PC-3 (cell line): ENCODE data around the gene GIT2. TPM values are rescaled to one million over a fixed set of nuclear protein-coding genes. Genes with fewer than 3 reads are reported as not detected.

Experiments used
- ATAC-seq: fragments of 200-7000 bp; cut with Tn5 transposase; 2 replicates; pipeline ENCODE4 v1.9.1; 2020; ENCODE audit warnings: mild to moderate bottlenecking, moderate library complexity
- BruUV-seq: library from RNA; stranded (reverse); fragments of 400-500 nt; replicated peaks from 2 replicates; lab custom pipeline; 2021; lab: Mats Ljungman, UMichigan
- CTCF ChIA-PET: fragments of 300-600 bp; sonication (Branson Sonifier 250); formaldehyde crosslinking; loops from one replicate; lab custom pipeline; 2022; ENCODE audit warnings: antibody characterized with exemption; lab: Charles Lee
- POLR2A ChIA-PET: fragments of 300-600 bp; sonication (Branson Sonifier 250); formaldehyde crosslinking; loops from one replicate; lab custom pipeline; 2022; ENCODE audit warnings: antibody characterized with exemption; ENCODE audit not compliant: unreplicated experiment; lab: Charles Lee
- DNase-seq: peaks from one replicate; pipeline ENCODE4 v3.0.0-alpha.2; 2015
- H2AFZ ChIP-seq: fragments of 300-600 bp; sonication (generic); 2 replicates; pipeline ENCODE4 v1.6.0; 2016; ENCODE audit warnings: antibody characterized with exemption, low read length
- H3F3A ChIP-seq: fragments of 300-600 bp; sonication (generic); one replicate; pipeline ENCODE4 v1.6.0; 2017; ENCODE audit warnings: antibody characterized with exemption, low read length, control low read depth, mild to moderate bottlenecking; ENCODE audit not compliant: unreplicated experiment
- H3K27ac ChIP-seq: fragments of 300-600 bp; sonication (generic); 2 replicates; pipeline ENCODE4 v1.5.1; 2016; ENCODE audit warnings: mild to moderate bottlenecking, low read length
- H3K27me3 ChIP-seq: fragments of 300-600 bp; sonication (generic); 2 replicates; pipeline ENCODE4 v1.6.1; 2016; ENCODE audit warnings: low read length, mixed read lengths
- H3K36me3 ChIP-seq: fragments of 300-600 bp; sonication (generic); 2 replicates; pipeline ENCODE4 v1.6.1; 2016; ENCODE audit warnings: low read depth, mixed run types, low read length, mixed read lengths
- H3K4me1 ChIP-seq: fragments of 300-600 bp; sonication (generic); 2 replicates; pipeline ENCODE4 v1.5.1; 2016; ENCODE audit warnings: low read length; ENCODE audit not compliant: insufficient read depth
- H3K4me2 ChIP-seq: fragments of 300-600 bp; sonication (generic); 2 replicates; pipeline ENCODE4 v1.6.0; 2016; ENCODE audit warnings: low read length
- H3K4me3 ChIP-seq: fragments of 300-600 bp; sonication (generic); 2 replicates; pipeline ENCODE4 v1.5.1; 2016; ENCODE audit warnings: mild to moderate bottlenecking, low read length, mixed read lengths
- H3K79me2 ChIP-seq: fragments of 300-600 bp; sonication (generic); 2 replicates; pipeline ENCODE4 v1.6.1; 2017; ENCODE audit warnings: low read length, mixed read lengths
- H3K9ac ChIP-seq: fragments of 300-600 bp; sonication (generic); 2 replicates; pipeline ENCODE4 v1.6.0; 2016; ENCODE audit warnings: mild to moderate bottlenecking, low read length
- H3K9me2 ChIP-seq: fragments of 300-600 bp; sonication (generic); replicated peaks from 2 replicates; pipeline ENCODE4 v1.6.1; 2016; ENCODE audit warnings: mixed run types, low read length, mixed read lengths
- H3K9me3 ChIP-seq: fragments of 300-600 bp; sonication (generic); 2 replicates; pipeline ENCODE4 v1.6.1; 2016; ENCODE audit warnings: low read length, mixed read lengths
- H4K20me1 ChIP-seq: fragments of 300-600 bp; sonication (generic); 2 replicates; pipeline ENCODE4 v1.6.1; 2016; ENCODE audit warnings: low read length, mixed read lengths
- CTCF ChIP-seq: fragments of 300-600 bp; sonication (generic); conservative IDR thresholded peaks from 2 replicates; pipeline ENCODE4 v1.5.1; 2017; ENCODE audit warnings: antibody characterized with exemption, low read depth, mild to moderate bottlenecking, low read length
- EZH2 ChIP-seq: fragments of 300-600 bp; sonication (generic); IDR thresholded peaks from one replicate; pipeline ENCODE4 v1.6.1; 2017; ENCODE audit warnings: antibody characterized with exemption, mild to moderate bottlenecking, low read length; ENCODE audit not compliant: unreplicated experiment
- EZH2phosphoT487 ChIP-seq: fragments of 300-600 bp; sonication (generic); IDR thresholded peaks from 2 replicates; pipeline ENCODE4 v1.6.1; 2018; ENCODE audit warnings: mild to moderate bottlenecking, antibody characterized with exemption, low read length, borderline replicate concordance
- intact Hi-C: fragments of 100-400 bp; cut with micrococcal nuclease; formaldehyde crosslinking; loops from 2 replicates; pipeline ENCODE4 v1.9.0; 2023
- total RNA-seq: library from RNA; depleted of rRNA; stranded (reverse); fragments of >200 nt; gene quantifications from 2 replicates; pipeline ENCODE4 v1.2.3, GENCODE V29; 2014

The GIT2 gene
- total RNA-seq, 1 experiment from 2014 or later, result 26.8 TPM

DNA sequence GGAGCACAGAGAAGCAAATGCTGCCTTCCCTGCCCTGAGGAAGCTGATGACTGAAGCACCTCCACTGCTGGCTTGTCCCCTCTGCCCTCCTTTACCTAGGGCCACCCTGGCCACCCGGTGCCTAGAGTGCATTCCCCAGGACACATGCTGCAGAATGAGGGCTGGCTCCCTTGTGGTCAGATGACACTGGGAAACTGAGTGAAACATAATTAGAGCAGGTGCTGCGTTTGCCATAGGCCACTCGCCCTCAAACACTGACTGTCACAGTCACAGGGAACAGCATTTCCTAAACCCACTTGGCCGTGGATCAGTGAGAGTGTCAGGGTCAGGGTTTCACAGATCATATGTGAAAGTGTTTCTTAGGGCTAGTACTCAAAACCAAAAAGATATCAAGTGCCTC is 80.1 kb downstream of the GIT2 start:
- Histone ChIP-seq H4K20me1 (no peaks in the 10 kb centered on the region), H3K9me3 (no peaks in the 10 kb centered on the region), H3K9ac (no peak overlapping the region), H3K27ac (no peak overlapping the region), H3K9me2 (no peaks in the 10 kb centered on the region), H3K27me3 (no peaks in the 10 kb centered on the region), H3K4me2 (no peak overlapping the region), H3K36me3 (peaks cover 54% of the 10 kb centered on the region; the same call in 1 of the 2 replicates), H3K4me3 (no peak overlapping the region), H3K4me1 (no peaks in the 10 kb centered on the region), H2AFZ (no peak overlapping the region), H3K79me2 (no peaks in the 10 kb centered on the region), H3F3A (no peaks in the 10 kb centered on the region)
- POLR2A ChIA-PET, result no interaction called here
- intact Hi-C loops, result no loop called here
- TF ChIP-seq EZH2phosphoT487, result no peak
- TF ChIP-seq EZH2, result no peak
- TF ChIP-seq CTCF, result no peak
- BruUV-seq, result no TSS peak
- CTCF ChIA-PET, result no interaction called here
- no peak for ATAC-seq
- DNase-seq, result no peak

GRCh38 chr12:109915171-109916040 is 80.8 kb downstream of the GIT2 start:
- Histone ChIP-seq H3K79me2 (no peaks in the 10 kb centered on the region), H3K9me2 (no peaks in the 10 kb centered on the region), H3K4me3 (no peak overlapping the region), H4K20me1 (no peaks in the 10 kb centered on the region), H3K9me3 (no peaks in the 10 kb centered on the region), H3K27me3 (no peaks in the 10 kb centered on the region), H3F3A (no peaks in the 10 kb centered on the region), H3K4me1 (no peaks in the 10 kb centered on the region), H3K9ac (no peak overlapping the region), H3K4me2 (no peak overlapping the region), H3K36me3 (peaks cover 58% of the 10 kb centered on the region; the same call in 1 of the 2 replicates), H3K27ac (no peak overlapping the region), H2AFZ (no peak overlapping the region)
- CTCF ChIA-PET, result no interaction called here
- intact Hi-C loops, result no loop called here
- ATAC-seq (no peak), DNase-seq (no peak)
- BruUV-seq, result no TSS peak
- POLR2A ChIA-PET, result no interaction called here
- TF ChIP-seq EZH2phosphoT487 (no peak), CTCF (no peak), EZH2 (no peak)

DNA sequence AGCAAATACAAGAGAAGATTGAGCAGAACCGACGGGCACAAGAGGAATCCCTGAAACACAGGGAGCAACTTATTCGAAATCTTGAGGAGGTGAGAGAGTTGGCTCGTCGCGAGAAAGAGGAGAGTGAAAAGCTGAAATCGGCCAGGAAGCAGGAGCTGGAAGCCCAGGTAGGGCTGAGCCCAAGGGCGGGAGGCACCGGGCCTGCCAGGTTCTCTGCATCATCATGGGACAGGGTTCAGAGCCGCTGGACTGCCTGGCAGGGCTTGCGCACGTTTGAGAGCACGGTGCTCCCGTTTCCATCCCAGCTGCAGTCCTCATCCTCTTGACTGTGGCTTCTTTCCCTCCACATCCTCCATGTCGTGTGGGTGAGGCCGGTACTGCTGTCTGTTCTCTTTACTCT is 81.7 kb downstream of the GIT2 start:
- ATAC-seq, result no peak
- CTCF ChIA-PET, result no interaction called here

More for the DNA sequence above, 81.7 kb downstream of the GIT2 start:
- POLR2A ChIA-PET, result no interaction called here
- no peak for TF ChIP-seq CTCF
- no peak for TF ChIP-seq EZH2
- TF ChIP-seq EZH2phosphoT487, result no peak
- H4K20me1 ChIP-seq, result no peaks in the 10 kb centered on the region
- no peak overlapping the region for H3K9ac ChIP-seq
- no peaks in the 10 kb centered on the region for H3K4me1 ChIP-seq
- H3K79me2 ChIP-seq, result no peaks in the 10 kb centered on the region
- BruUV-seq, result no TSS peak
- H3K9me3 ChIP-seq, result no peaks in the 10 kb centered on the region
- intact Hi-C loops, result no loop called here
- H3K4me3 ChIP-seq, result no peak overlapping the region
- H2AFZ ChIP-seq, result no peak overlapping the region
- H3K4me2 ChIP-seq, result no peak overlapping the region
- H3K27ac ChIP-seq, result no peak overlapping the region
- peaks cover 62% of the 10 kb centered on the region; the same call in 1 of the 2 replicates for H3K36me3 ChIP-seq
- no peak for DNase-seq
- H3K9me2 ChIP-seq, result no peaks in the 10 kb centered on the region
- H3F3A ChIP-seq, result no peaks in the 10 kb centered on the region
- H3K27me3 ChIP-seq, result no peaks in the 10 kb centered on the region
